G401.6 (cell line): ENCODE results near the gene LRCH1.

Source experiments
- FAIRE-seq: peaks from 2 replicates; lab custom pipeline; 2012; peaks lifted over from hg19 to GRCh38; lab: Jason Lieb, UNC

Gene LRCH1

DNA sequence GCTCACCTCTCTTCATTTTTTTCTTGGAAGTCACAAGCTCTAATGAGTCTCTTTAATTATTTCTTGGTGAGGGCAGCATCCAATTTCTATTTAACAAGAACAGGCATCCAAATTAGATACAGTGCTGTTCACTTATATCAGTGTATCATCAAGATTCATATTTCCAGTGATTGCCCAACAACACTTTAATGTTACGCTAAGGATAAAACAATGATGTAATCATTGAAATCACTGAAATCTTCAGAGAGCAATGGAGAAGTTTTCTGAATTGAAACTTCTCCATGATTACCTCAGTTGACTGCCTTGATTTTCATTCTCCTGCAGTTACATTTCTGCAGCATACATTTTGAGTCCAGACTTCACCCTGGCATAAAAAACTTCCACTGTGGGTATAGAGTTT is 17.1 kb upstream of the LRCH1 start:
- FAIRE-seq = no peak

DNA sequence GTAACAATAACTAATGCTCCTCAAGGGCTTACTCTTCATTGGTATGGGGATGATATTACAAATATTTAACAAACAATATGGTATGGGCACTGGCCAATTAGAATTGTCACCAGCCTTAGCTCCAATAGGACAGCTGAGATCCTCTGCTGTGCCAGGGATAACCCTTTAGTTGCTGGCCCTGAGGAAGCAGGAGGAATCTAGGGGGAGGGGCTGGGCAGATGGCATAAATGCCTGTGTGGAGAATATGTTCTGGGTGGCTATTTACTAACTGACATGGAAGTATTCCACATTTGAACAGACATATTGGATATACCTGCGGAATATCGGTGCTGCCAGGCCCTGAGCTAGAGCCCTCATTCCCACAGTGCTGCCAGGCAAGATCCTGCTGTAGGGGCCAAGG is 16.6 kb upstream of the LRCH1 start:
- no peak for FAIRE-seq

DNA sequence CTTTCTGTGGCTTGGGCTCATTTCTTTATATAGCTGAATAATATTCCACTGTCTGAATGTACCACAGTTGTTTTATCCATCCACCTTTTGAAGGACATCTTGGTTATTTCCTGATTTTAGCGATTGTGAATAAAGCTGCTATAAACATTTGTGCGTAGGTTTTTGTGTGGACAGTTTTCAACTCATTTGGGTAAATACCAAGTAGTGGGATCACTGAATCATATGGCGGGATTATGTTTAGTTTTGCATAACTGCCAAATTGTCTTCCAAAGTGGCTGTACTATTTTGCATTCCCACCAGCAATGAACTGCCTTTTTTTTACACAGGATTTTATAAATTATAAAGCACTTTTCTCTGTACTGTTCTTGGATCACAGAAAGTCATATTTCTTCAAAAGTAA is 13.7 kb upstream of the LRCH1 start:
- FAIRE-seq = no peak

DNA sequence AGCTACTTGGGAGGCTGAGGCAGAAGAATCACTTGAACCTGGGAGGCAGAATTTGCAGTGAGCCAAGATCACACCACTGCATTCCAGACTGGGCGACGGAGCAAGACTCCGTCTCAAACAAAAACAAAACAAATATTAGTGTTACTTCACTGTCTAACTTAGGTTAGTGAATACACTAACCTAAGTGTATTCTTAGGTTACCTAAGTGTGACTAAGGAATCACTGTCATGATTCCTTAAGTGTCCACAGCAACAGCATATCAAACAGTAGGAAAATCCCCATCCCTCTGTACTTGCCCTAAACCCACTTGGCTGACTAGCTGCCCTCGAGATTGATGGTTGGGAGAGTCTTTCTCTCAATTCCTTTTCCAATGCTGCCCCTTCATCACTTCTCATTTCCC is 11.8 kb upstream of the LRCH1 start:
- no peak for FAIRE-seq

DNA sequence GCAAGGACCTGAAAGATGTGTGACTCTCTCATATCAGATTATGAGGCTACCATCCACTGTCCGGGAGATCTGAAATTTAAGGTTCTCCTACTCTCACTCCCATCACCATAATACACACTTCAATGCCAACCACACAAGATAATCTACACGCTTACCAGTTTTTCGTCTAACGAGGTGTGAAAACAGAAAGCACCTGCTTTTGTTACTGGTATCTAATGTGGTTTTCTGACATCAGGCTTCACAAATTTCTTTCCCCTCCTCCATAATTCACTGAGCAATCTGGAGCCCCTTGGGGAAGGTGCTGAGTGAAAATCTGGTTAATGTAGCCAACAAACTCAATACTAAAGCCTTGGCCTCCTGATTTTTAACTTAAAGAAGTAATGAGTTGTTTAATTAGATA is 10.1 kb upstream of the LRCH1 start:
- no peak for FAIRE-seq

DNA sequence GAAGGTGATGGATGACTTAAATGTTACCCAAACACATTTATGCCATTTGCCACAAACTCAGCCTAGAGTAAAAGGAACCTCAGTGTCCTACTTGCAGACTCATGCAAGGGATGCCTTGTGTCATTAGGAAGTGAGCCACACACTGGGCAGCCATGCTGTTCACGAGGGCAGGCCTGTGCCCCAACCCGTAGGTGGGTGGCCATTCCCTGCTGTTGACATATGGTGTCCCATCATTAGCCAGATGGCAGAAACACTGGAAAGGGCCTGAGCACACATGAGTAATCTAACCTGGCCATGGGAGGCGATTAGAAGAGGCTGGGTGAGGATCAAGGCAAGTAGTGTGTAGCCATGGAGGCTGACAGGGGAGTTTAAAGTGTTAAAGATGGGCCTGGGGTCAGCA is 9.7 kb upstream of the LRCH1 start:
- FAIRE-seq = no peak

DNA sequence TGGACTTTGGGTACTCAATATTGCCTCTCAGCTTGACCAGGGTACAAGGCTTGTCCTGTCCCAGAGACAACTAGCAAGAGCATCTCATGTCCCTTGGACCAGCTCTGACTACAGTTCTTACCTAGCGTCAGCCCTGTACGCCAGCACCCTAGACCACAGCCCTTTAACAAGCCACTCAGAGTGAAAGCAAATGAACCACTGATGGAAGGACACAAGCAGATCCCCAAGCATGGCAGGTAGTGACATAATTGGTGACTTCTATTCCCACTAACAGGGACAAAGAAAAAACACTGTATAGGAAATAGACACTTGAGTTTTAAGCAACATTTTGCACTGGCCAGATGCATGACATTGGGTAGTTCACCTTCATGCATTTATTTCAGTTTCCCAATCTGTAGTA is 8.8 kb upstream of the LRCH1 start:
- FAIRE-seq = no peak

DNA sequence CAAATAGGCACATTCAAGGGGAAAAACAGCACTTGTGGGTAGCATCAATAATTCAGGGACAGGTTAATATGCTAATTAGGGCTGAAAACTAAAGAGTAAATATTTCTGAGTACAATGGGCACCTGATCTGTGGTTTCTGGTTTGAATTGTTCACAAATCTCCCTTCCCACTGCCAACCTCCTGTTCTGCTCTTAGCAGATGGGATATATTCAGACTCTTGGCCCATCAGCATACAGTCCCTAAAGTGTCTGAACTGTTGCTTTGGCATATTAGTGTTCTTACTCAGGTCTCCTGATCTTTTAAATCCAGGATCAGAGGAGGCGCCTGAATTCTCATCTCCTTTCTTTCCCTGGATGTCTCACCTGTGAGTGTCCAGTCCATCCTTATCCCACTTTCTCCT is 8.2 kb upstream of the LRCH1 start:
- FAIRE-seq = no peak

DNA sequence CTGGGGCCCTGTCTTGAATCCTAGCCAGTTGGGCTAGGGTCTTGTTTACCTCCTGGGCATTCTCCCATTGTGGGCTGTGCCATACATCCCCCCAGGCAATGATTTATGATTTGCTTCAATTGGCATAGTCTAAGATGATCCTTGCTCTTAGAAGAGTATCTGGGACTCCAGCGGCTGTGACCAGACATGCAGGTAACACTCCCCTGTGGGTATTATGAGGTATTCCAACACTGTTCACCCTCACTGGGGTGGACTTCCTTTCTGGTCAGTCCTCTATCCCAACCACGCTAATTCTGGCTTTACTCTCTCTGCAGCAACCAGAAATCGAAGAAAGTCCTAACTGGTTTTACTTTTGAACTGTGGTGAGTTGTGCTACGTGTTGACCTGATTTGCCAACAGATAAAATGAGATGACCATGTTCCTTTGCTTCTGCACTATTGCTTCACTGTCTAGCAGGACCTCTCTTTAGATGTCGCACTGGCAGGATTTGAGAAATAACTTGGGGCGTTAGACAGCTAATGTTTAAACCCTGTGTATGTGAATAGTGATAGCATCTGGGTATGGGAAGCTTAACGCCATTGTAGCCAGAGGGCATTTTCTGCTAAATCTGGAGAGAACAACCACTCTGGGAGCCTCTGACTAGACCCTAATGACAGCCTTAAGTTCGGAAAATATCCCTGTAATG is 6.7 kb upstream of the LRCH1 start:
- FAIRE-seq = no peak

DNA sequence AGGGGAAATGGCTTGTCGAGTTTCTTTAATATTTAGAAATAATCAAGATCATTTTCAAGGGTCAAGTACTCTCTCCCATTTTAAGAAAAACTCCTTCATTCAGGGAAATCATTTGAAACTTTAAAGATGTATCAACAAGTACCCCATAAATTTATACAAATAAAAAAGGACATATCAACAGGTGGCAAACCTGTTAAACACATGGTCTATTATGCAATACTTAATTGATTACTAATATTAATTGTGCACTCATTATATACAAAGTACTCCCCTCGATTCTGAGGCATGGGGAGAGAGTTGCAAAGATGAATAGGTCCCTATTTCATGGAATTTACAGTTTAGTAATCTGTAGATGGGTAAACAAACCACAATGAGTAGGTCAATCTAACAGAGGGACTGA is 2.1 kb upstream of the LRCH1 start:
- no peak for FAIRE-seq

DNA sequence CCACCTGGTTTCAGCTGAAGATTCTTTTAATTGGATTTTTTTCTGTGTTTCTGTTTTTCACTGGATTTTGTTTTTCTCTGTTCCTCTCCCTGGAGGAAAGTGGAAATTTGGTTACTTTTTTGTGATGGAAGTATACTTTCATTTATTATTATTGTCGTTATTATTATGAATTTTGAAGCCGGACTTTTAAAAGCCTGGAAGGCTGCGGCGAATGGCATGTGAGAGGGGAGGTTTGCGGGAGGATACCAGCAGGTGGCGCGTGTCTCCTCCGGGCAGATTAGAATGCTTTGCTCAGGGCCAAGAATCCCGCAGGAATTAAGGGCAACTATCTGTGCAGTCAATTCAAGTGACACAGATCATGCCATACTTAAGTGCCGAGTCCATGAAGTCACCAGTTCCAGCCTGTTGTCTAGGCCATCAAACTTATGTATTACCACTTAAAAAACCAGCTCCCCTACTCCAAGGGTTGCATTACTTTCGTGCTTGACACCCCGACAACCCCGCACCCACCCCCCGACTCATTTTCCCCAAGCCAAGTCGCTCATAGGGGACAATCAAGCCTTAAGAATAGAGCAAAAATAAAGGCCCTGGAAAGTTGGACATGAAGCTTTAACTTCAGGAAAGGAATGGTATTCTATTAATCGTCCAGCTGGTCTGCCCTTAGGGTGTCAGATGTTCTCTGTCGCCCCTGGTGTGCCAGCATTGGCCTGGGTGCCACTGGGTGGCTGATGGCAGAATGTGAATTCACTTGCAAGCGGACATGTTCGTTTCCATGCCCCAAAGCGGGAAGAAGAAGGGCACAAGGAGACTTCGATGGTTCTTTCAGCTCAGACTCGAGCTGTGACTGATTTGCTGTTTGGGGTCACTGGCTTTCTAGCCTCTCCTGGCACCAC is 1.3 kb upstream of the LRCH1 start:
- FAIRE-seq = no peak

DNA sequence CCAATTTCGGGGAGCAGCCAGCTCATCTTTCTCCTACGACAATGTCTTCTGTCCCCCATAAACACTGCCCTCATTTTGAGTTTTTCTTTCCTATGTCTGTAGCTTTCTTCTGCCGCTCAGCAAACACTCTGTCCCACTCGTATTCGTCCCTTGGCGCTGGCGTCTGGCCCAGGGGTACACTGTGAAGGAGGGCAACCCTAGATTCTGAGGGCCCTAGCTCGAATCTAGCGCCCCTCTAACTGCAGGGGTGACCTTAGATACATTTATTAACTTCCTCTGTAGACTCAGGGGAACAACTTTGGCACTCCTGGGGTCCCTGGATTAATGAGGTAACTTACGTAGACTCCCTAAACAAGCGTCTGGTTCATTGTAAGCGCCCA is 677 bp upstream of the LRCH1 start:
- no peak for FAIRE-seq

DNA sequence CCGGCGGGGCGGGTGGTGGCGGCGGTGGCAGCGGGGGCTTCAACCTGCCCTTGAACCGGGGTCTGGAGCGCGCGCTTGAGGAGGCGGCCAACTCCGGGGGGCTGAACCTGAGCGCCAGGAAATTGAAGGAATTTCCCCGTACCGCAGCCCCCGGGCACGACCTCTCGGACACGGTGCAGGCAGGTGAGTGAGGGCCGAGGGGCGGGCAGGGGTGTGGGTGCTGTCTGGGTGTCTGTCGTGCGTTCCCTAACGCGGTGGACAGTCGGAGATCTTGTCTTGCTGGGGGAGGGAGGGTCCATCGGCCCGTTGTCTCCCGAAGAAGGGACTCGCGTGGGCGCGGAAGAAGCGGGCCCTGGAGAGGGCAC is 533 bp downstream of the LRCH1 start:
- FAIRE-seq = no peak

DNA sequence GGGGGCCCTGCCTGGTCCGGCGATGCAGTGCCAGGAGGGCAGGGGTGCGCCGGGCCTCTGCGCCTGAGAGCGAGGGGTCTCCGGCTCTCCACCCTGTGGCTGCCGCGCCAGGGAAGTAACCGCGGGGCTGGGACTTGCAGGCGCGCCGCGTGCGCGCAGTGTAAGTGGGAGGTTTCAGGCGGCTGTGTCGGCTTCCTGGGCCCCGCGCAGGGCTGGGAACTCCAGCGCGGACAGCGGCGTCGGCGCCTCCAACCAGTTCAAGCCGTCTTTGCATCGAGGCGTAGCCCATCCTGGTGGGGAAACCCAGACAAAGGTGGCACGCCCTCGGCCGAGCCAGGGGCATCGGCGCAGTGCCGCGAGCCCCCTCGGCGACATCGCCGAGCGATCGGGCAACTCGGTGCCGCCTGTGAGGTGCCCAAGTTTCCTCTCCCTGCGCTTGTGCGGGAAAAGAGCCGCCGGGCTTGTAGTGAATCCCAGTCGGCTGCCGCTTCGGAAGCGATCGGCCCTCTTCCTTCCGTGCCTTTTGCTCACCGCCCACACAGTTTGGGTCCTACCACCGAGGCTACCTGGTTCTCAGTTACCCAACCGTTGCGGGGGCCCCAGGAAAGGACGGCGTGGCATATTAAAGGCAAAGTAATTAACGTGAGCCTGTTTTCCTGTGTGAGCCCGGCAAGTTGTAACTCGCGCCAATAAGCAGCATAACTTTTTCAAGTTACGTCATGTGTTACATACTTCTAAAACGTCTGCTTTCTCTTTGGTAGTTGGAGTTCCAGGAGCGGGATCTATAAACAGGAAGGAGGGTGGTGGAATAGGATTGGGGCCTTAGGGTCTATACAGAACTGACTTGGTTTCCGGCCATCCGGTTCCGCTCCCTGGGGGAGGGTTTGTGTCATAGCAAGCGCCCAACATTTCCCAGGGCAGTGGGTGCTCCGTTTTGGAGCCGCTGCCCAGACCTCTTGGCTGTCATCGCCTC is 1.2 kb downstream of the LRCH1 start:
- no peak for FAIRE-seq

DNA sequence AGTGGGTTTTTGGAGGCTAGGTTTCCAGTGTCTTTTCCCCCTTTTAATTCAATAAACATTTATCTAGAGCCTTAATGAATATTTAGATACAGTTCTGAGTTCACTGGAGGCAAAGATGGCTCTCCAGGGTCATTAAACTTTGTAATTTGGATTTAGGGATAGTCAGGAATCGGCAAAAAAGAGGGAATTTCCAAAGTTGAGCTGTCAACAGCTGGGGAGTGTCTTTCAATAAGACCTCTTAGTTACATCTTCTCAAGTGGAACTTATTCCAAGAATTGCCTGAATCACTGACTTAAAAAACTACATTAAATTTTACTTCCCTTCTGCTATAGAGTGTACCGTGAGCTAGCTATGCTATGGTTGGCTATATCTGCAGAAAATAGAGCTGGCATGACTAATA is 2.0 kb downstream of the LRCH1 start:
- no peak for FAIRE-seq

DNA sequence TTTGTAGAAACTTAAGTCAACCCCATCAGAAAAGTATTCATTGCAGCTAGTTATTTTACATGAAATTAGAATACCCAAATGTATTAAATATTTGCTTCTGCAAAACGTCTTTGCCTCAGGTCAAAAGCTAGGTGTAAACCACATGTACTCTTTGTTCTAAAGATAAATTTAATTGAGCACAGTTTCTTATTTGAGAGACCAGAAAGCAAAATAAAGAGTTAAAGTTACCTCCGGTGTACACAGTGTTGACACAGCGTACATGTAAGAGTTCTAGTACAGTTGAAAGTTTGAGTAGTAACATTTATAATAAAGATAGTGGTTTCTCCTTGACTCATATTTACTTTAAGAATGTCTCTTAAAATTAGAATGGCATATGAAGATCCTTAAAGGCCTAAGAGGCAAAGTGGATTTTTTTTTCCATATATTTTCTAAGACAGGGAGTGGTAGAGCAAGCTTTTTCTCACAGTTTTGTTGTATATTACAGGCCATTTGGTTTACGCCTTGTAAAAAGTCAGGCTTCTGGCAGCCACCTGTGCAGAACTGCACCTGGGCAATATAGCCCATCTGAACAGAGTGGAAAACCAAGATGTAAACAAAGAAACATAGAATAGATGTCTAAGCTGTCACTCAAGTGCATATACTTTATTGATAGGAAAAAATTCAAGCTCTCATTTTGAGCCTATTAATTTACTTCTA is 2.9 kb downstream of the LRCH1 start:
- FAIRE-seq = no peak

DNA sequence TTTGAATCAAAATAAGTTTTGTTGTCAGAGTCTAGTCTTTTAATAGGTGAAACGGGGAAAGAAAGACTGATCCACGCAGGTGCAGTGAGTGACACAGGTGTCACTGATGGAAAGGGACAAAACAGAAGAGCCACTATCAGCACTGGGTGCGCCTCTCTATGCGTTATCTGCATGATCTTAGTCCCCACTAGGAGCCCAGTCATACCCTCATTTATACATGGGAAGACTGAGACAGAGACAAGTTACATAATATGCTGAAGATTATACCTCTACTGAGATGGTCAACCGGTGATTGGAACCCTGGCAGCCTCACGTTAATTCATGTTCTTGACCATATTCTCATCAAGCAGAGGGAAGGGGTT is 3.4 kb downstream of the LRCH1 start:
- FAIRE-seq = no peak

DNA sequence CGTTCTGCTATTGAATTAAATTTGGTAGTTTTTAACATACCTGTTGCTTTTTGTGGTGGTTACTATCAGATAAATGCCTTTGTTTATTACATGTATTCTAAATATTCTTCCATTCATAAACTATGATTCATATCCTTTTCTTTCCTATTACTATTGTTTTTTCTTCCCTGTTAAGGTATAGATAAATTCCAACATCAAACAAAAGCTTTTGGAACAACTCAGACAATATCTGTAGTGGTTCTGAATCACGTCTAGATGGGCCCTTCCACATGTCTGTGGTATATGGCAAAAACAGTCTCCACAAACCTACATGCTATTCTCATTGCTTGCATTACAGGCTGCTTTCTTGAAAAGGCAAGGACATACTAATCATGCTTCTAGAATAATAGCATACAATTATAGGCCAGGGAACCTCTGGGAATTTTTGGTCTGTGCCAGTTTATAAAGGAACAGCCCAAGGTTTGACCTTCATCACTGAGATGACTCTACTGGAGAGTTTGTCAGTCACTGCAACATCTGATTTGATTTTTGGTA is 6.4 kb downstream of the LRCH1 start:
- no peak for FAIRE-seq

DNA sequence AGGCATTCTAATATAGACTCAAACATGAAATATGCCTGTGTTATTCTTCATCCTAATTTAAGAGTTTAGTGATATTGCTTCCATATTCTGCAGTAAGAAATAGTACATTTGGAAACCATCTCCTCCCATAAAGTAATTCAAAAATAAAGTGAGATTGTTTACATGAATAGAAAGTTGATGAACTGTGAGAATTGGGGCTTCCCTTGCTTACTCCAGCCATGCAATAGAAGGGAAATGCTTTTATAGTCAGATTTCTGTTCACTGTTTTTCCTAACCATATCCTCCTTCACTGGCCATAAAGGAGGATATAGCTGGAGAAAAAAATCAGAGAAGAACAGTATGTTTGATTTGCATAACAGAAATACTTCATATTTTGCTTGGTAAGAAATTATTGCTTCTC is 7.8 kb downstream of the LRCH1 start:
- FAIRE-seq = no peak

DNA sequence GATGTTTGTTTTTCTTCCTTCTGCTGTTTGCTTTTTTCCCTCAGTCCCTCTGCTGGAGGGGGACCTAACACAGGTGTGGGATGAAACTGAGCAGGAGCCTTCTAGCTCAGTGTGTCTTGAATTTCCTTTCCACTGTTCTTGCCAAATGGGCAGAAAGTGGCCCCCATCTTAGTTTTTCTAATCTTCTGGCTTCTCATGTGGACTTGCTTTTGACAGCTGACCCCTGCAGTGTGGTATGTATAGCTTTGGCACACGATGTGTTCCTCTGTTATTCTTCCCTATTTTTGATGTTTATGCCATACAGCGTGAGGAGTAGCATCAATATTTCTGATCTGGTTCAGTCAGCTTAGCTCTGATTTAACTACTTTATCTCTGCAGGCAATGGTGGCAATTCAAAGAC is 8.3 kb downstream of the LRCH1 start:
- no peak for FAIRE-seq

DNA sequence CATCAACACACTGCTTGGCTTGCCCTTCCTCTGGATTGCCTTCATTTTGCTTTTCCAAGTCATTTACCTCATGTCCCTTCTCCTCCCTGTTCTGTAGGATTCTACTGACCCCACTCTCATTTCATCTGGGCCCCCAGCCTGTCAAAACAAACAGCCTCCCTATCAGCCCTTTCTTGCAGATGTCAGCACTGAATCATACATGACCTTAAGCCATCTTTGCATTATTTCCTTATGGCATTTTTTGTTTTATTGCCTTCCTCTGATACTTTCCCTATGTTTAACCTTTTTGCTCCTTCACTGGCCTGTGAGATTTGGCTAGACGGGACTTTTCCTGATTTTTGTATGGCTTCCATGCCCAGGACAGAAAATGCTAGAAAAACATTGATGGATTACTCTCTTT is 8.7 kb downstream of the LRCH1 start:
- no peak for FAIRE-seq

DNA sequence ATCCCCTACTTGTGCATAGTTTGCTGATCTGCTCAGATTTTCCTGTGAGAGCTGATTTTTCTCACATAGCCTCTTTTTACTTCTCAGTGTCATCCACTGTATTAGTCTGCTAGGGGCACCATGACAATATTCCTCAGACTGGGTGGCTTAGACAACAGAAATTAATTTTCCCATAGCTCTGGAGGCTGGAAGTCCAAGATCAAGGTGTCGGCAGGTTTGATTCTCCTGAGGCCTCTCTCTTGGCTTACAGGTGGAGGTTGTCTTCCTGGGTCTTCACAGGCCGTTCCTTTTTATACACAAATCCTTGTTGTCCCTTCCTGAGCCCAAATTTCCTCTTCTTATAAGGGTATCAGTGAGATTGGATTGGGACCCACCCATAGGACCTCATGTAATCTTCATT is 9.2 kb downstream of the LRCH1 start:
- no peak for FAIRE-seq
